Measurements from ENCODE around the gene TAF4B.
"Not testable (repeated sequence)": the region's sequence is repeated elsewhere in the genome, so short reads cannot be mapped to it uniquely, and the experiment has no call there.

The TAF4B gene

DNA sequence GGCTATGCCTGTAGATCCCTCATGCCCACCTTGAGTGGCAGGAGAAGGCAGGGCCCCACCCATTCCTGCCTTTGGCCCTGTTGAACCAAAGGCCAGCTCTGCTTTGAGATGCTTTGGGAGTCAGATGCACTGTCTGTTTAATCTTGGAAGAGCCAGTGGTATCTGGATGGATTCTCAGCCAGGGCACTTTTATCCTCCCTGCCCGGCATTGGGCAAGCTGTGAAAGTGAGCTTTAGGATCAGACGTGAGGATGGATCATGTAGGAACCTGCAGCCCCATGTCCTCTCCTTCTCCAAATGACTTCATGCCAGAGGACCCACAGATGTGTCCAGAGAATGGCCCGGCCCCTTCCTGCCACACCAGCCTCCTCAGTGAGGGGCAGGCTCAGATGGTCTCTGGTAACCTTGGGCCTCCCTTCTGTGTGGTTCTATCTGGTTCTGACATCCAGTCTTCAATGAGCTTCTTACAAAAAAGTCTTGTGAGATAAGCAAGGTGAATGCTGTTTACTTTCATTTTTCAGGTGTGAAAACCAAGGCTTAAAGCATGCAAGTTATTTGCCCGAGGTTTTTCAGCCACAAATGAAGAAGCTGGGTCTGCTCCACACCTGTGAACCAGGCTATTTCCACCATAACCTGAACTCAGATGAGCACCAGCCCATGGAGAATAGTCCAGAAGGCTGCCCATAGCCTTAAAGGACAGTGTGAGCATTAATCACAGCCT is 198.3 kb downstream of the TAF4B start:
- DNase-seq (ENCODE audit: low read depth): no peak

- DNase-seq (ENCODE audit: low read depth): no peak
Observed at GRCh38 chr18:26425148-26425531, 198.9 kb downstream of the TAF4B start.

DNA sequence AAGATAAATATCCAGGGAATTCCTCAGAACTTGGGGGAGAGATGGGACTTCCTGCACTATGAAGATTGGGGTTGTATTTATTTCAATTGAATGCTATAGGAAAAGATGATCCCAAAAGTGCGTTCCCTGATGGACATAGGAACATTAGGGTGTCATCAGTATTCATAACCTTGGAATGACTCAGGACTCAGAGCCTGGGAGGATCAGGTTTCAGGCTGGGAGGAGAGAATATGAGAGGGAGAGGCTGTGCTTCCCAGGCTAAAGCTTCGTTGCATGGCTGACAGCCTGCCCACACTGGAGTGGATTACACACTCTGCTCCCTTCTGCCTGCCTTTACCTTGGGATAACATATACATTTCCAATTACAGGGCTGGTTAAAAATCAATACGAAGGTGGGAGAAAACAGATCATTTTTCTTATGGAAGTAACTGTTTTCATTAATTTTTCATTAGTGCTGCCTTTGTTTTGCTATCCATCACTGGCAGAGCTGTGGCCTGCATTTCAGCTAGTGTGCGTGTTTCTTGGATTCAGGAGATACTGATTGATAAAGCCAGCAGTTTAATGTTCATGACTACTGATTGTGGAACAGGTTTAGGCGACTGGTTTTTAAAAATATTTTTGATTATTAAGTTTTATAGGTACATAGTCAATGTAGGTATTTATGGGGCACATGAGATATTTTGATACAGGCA is 203.4 kb downstream of the TAF4B start:
- no peak for DNase-seq (ENCODE audit: low read depth)

- DNase-seq (ENCODE audit: low read depth): no peak
Observed at GRCh38 chr18:26432651-26433424, 206.6 kb downstream of the TAF4B start.

GRCh38 chr18:26434887-26435286 is 208.6 kb downstream of the TAF4B start:
- DNase-seq (ENCODE audit: low read depth): no peak

DNA sequence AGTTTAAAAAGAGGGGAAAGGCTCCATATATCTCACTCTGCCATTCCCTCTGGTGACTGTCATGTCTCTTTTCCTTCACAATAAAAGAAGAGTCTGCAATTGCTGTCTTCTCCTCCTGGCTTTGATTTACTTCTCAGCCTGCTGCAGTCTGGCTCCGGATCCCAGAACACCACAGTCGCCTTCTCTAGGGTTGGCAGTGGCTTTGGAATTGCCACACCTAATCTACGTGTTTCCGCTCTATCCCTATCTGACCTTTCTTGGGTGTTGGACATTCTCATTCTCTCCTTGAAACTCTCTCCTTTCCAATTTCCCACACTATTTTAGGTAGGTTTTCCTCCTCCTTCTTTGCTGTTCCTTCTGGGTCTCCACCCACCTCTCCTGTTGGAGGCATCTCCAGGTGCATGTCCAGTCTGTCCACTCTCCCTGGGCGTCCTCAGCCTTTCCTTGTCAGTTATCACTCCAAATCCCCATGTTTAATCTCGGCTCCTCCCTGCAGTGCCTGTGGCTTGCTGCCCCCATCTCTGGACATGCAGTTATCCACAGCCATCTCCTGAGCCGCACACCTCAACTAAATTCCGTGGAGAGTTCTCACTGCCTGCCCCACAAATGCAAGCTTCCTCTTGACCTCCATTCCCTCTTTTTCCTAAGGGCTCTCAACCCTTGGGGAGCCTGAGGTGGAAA is 209.3 kb downstream of the TAF4B start:
- no peak for DNase-seq (ENCODE audit: low read depth)

DNA sequence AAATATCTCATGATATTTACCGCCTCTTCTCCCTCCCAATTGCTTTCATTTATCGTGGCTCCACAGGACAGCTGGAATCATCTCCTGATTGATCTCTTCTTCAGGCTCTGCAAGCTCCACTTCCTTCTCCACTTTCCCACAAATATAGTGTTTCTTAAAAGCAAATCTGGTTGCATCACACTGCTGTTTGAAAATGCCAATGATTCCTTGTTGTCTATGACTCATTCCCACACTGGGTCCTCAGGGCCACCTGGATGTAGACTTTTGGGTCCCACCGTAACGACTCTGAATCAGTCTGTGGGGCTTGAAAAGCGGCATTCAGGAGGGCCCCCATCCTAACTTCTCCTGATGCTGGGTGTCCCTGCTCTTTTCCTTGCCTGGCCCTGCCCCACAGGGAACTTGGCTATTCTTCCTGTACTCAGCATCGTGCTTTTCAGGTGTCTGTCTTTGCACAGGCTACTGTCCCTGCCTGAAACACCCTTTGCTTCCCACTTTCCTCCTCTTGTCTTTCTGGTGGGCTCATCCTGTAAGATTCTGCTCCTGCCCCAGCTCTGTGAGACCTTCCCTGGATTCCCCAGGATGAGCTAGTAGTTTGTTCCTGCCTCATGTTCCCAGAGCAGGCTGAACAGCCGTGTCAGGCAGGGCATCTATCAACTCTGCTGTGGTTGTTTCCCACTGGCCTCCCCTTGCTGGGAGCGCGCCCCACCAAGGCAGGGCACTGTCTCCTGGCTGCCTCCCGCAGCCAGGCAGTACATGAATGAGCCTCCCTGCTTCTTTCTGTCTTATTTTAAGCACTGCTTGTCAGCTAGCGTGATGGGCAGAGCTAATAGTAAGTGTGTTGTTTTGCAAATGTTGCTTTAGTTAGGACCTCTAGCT is 210.2 kb downstream of the TAF4B start:
- no peak for DNase-seq (ENCODE audit: low read depth)

GRCh38 chr18:26437634-26438033 is 211.4 kb downstream of the TAF4B start:
- DNase-seq (ENCODE audit: low read depth): not testable (repeated sequence)

DNA sequence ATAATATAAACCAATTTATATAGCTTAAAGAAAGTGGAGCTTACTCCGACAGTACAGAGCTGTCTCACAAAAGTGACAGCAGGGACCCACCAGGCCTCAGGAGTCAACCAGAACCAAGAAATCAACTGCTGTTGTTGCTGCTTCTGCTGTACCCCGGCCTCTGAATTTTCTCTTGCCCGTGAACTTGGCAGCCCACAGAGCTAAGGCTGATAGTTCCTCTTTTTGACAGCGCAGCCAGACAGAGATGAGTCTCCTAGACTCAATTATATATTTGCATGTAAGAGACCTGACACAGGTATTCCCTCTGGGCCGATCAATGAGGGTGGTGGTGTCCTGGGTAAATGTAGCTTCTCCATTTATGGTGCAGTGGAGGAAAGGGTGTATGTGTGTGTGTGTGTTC is 212.7 kb downstream of the TAF4B start:
- DNase-seq (ENCODE audit: low read depth): no peak

- no peak for DNase-seq (ENCODE audit: low read depth)
Observed at GRCh38 chr18:26439537-26439936, 213.3 kb downstream of the TAF4B start.

GRCh38 chr18:26440644-26441043 is 214.4 kb downstream of the TAF4B start:
- DNase-seq (ENCODE audit: low read depth): no peak

All from activated T-helper 1 cell treated with Interleukin-2 at 50 U/mL for 16 hours (primary cell).